HG02884 (cell line): Measurements from ENCODE around the gene PPA1.
"Not testable (repeated sequence)": the region's sequence is repeated elsewhere in the genome, so short reads cannot be mapped to it uniquely, and the experiment has no call there.

Experiments used
- ATAC-seq: cut with Tn5 transposase; IDR thresholded peaks from one replicate; pipeline ENCODE4 v1.9.1; 2021; ENCODE audit warnings: mild to moderate bottlenecking, moderate library complexity; ENCODE audit not compliant: unreplicated experiment

PPA1 gene

GRCh38 chr10:70175516-70175915 is 57.7 kb downstream of the PPA1 start:
- ATAC-seq, result no peak

GRCh38 chr10:70174058-70174741 is 59.0 kb downstream of the PPA1 start:
- ATAC-seq, result no peak

- ATAC-seq, result no peak
Observed at GRCh38 chr10:70169649-70170364, 63.4 kb downstream of the PPA1 start.

- ATAC-seq, result no peak
Observed at GRCh38 chr10:70169011-70169410, 64.2 kb downstream of the PPA1 start.

GRCh38 chr10:70167246-70167645 is 66.0 kb downstream of the PPA1 start:
- ATAC-seq, result no peak

GRCh38 chr10:70166394-70166793 is 66.8 kb downstream of the PPA1 start:
- no peak for ATAC-seq

GRCh38 chr10:70164163-70164562 is 69.1 kb downstream of the PPA1 start:
- ATAC-seq, result no peak

- ATAC-seq, result no peak
Observed at GRCh38 chr10:70163448-70163847, 69.8 kb downstream of the PPA1 start.

- ATAC-seq, result peak; percentile 84
Observed at GRCh38 chr10:70162892-70163201, 70.4 kb downstream of the PPA1 start.

GRCh38 chr10:70162151-70162891 is 70.9 kb downstream of the PPA1 start:
- ATAC-seq, result peak; percentile 31

GRCh38 chr10:70160798-70161197 is 72.4 kb downstream of the PPA1 start:
- ATAC-seq, result no peak

GRCh38 chr10:70159366-70159765 is 73.9 kb downstream of the PPA1 start:
- not testable (repeated sequence) for ATAC-seq

GRCh38 chr10:70158113-70158512 is 75.1 kb downstream of the PPA1 start:
- ATAC-seq, result no peak

- ATAC-seq, result no peak
Observed at GRCh38 chr10:70155255-70155838, 77.9 kb downstream of the PPA1 start.
